Hepatocyte (in vitro differentiated cells): ENCODE data around the gene BBLN.

ENCODE experiments used
- CTCF ChIP-seq: fragments of 200-600 bp; sonication (generic); IDR thresholded peaks from 2 replicates; pipeline ENCODE4 v1.5.1; 2016; ENCODE audit warnings: antibody characterized with exemption, mild to moderate bottlenecking; ENCODE audit not compliant: poor library complexity
- EZH2phosphoT487 ChIP-seq: fragments of 200-600 bp; sonication (generic); IDR thresholded peaks from one replicate; pipeline ENCODE4 v1.6.1; 2018; ENCODE audit warnings: antibody characterized with exemption, mild to moderate bottlenecking, low read depth, moderate library complexity; ENCODE audit not compliant: unreplicated experiment, severe bottlenecking

GRCh38 chr9:128122809-128123175, 37.3 kb upstream of the BBLN start:
- TF ChIP-seq CTCF (no peak), EZH2phosphoT487 (no peak)
